HG03457 (cell line): ENCODE results near the gene PLA2G2A.
"Not testable (repeated sequence)": the region's sequence is repeated elsewhere in the genome, so short reads cannot be mapped to it uniquely, and the experiment has no call there.

ENCODE experiments used
- ATAC-seq: cut with Tn5 transposase; IDR thresholded peaks from one replicate; pipeline ENCODE4 v1.9.1; 2021; ENCODE audit warnings: moderate number of reproducible peaks; ENCODE audit not compliant: unreplicated experiment

PLA2G2A gene, protein sequence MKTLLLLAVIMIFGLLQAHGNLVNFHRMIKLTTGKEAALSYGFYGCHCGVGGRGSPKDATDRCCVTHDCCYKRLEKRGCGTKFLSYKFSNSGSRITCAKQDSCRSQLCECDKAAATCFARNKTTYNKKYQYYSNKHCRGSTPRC

GRCh38 chr1:19979494-19979977 lies at the start of gene PLA2G2A:
PLA2G2A (minus strand) TSS chr1:19979618; CDS start chr1:19978773, 845 bp downstream.
- no peak for ATAC-seq

- no peak for ATAC-seq
Measured at GRCh38 chr1:20028726-20029125, 49.3 kb upstream of the PLA2G2A start.

DNA sequence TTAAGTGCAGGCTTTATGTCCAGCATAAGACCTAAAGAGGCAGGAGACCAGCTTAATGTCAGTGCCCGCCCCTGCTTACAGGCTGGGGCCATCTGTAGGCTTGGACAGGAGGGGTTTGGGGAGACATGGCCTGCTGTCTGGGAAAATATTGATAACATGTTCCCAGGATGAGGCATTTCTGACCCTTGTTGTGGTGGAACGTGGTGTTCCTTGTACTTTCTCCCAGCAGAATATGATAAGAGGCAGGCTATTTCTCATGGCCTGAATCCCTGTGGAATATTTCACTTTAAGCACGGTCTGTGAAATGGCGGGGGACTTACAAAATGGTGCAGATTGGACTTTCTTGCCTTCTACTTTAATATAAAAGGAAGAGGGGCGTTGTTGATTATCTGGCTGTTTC lies 48.7 kb upstream of the PLA2G2A start:
- no peak for ATAC-seq

- ATAC-seq: no peak
Measured at GRCh38 chr1:20017741-20018140, 38.3 kb upstream of the PLA2G2A start.

GRCh38 chr1:20014153-20014552 lies 34.7 kb upstream of the PLA2G2A start:
- no peak for ATAC-seq

DNA sequence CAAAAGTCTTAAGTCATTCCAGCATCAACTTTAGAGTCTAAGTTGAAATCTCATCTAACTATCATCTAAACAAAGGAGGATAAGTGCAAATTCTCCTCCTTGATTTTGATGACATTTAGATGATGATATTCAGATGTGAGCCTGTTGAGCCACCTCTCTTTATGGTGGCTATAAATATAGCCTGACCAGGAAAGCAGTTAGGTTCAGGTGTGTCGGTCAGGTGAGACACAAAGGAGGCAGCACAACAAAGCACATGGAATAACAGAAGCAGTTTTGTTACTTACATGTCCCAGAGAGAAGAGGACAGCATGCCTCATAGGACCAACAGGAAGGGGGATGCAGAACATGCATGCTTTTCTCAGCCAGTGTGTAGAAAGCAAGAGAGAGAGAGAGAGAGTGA lies 30.6 kb upstream of the PLA2G2A start:
- ATAC-seq: no peak

- ATAC-seq: no peak
Measured at GRCh38 chr1:20009212-20009611, 29.8 kb upstream of the PLA2G2A start.

- ATAC-seq: no peak
Measured at GRCh38 chr1:20008391-20008841, 29.0 kb upstream of the PLA2G2A start.

DNA sequence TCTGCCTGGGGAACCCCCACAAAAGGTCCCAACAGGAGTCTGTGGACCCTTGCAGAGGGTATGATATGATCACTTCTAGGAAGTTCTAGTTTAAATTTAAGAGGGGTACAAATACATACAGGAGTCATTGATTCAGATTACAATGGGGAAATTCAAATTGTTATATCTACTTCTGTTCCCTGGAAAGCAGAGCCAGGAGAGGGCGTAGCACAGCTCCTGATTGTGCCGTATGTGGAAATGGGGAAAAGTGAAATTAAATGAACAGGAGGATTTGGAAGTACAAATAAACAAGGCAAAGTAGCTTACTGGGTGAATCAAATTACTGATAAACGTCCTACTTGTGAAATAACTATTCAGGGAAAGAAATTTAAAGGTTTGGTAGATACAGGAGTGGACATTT lies 19.4 kb upstream of the PLA2G2A start:
- ATAC-seq: not testable (repeated sequence)

DNA sequence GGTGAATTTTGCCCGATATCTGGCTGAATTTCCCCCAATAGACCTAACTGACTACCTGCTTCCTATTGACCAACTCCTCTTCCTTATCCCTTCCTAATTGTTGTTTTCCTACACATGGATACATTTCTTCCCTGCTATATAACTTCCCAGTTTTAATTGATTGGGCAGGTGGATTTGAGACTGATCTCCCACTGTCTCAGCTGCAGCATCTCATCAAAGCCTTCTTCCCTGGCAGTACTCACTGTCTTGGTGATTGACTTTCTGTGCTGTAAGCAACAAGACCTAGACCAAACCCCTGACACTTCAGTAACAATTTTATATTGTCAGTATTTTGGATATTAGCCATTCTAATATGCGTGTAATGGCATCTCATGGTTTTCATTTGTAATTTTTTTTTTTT lies 11.3 kb upstream of the PLA2G2A start:
- ATAC-seq: no peak

DNA sequence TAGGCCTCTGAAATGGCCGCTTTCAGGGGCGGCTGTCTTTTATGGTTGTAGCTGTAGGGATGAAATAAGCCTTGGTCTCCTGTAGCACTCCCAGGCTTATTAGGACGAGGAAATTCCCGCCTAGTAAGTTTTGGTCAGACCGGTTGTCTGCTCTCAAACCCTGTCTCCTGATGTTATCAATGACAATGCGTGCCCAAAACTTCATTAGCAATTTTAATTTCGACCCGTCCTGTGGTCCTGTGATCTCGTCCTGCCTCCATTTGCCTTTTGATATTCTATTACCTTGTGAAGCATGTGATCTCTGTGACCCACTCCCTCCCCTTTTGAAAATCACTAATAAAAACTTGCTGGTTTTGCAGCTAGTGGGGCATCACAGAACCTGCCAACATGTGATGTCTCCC lies 10.8 kb upstream of the PLA2G2A start:
- ATAC-seq: not testable (repeated sequence)

DNA sequence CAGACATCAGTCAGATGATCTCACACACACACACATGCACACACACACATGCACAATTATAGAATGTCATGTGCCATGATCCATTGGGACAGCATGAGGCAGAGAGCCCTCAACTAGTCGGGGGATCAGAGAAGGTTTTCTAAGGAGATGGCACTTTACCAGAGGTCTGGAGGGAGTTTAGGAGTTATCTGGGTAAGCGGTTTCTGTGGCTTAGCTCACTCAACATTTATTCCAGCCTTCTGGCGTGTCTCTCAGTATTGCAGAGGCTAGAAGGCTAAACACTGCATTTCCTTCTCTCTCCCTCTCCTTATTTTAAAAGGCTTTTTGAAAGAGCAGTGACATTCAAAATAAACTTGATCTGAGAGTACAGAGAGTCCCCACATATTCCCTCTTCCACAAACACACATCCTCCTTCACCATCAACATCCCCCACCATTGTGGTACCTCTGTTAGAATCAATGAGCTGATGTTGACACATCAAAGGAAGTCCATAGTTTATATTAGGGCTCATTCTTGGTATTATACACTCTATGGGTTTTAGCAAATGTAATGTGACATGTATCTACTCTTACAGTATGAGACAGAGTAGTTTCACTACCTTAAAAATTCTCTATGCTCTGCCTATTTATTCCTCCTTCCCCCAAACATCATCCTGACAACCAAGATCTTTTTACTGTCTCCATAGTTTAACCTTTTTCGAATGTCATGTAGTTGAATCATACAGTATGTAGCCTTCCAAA lies 9.0 kb upstream of the PLA2G2A start:
- ATAC-seq: no peak

DNA sequence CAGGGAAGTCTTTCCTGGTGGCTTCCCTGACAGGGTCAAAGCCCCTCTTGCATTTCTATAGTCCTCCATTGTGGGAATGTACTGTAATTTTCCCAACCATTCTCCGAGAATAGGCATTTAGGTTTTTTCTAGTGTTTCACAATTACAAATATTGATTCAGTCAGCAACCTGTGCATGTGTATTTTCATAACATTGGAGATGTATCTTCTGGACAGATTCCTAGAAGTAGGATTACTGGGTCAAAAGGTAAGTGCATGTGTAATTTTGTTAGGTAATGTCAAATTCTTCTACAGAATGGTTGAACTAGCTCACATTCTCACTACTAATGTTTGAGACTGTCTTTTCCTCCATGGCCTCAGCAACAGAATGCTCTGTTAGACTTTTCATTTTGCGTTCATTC lies 8.3 kb upstream of the PLA2G2A start:
- ATAC-seq: no peak

DNA sequence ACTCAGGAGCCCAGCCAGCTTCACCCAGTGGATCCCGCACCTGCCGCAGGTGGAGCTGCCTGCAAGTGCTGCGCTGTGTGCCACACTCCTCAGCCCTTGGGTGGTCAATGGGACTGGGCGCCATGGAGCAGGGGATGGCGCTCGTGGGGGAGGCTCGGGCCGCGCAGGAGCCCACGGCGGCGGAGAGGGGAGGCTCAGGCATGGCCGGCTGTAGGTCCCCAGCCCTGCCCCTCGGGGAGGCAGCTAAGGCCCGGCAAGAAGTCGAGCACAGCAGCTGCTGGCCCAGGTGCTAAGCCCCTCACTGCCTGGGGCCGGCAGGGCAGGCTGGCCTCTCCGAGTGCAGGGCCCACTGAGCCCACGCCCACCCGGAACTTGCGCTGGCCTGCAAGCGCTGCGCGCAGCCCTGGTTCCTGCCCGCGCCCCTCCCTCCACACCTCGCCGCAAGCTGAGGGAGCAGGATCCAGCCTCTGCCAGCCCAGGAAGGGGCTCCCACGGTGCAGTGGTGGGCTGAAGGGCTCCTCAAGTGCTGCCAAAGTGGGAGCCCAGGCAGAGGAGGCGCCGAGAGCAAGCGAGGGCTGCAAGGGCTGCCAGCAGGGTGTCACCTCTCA lies 5.1 kb upstream of the PLA2G2A start:
- ATAC-seq: not testable (repeated sequence)

GRCh38 chr1:19981507-19982312 lies 2.3 kb upstream of the PLA2G2A start:
- ATAC-seq: no peak

GRCh38 chr1:19981170-19981506 lies 1.7 kb upstream of the PLA2G2A start:
- ATAC-seq: no peak

DNA sequence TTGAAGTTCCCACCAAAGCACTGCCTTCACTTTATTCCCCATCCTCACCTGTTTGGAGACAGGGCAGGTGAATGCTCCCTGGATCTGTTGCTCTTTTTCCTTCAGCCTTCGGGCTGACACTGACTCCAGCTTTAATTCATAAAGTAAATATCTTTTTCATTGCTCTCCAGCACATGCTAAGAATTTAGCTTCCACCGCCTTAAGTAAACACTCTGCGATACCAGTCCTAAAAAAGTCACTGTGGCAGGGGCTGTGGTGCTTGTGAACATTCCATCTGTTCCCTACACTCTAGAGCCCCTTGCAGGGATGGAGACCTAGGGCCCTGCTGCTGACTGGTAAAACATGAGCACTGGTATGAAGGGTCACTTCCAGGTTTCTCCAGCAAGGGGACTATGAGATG lies 896 bp upstream of the PLA2G2A start:
- no peak for ATAC-seq

DNA sequence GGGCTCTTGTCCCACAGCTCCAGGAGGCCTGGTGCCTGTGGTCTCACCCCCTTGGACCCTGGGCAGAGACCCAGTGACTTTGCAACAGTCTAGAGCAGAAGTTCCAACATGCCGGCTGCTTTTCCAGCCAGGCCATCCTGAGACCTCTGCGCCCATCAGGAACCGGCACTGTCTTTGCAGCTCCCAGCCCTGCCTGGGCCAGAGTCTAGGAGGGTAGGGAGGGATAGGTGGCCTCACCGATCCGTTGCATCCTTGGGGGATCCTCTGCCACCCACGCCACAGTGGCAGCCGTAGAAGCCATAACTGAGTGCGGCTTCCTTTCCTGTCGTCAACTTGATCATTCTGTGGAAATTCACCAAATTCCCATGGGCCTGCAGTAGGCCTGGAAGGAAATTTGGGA lies 1.3 kb downstream of the PLA2G2A start:
- ATAC-seq: no peak

GRCh38 chr1:19976317-19977003 lies 3.0 kb downstream of the PLA2G2A start:
- no peak for ATAC-seq

- no peak for ATAC-seq
Measured at GRCh38 chr1:19975423-19976193, 3.8 kb downstream of the PLA2G2A start.
